Measurements from ENCODE around the gene ALKBH8. TPM values are rescaled to one million over a fixed set of nuclear protein-coding genes. Genes with fewer than 3 reads are reported as not detected.
A peak's percentile ranks its signal among the peaks of the same experiment; 100 is the strongest.
"Not testable (repeated sequence)": the region's sequence is repeated elsewhere in the genome, so short reads cannot be mapped to it uniquely, and the experiment has no call there.

ALKBH8 gene
- polyA plus RNA-seq, 4 donors: 10.3 to 12.5 (median 11.4) TPM

GRCh38 chr11:107577346-107577711 is 11.8 kb upstream of the ALKBH8 start:
- no peak for DNase-seq (ENCODE audit: low read depth in 4 of 4, low spot score in 2 of 4)

DNA sequence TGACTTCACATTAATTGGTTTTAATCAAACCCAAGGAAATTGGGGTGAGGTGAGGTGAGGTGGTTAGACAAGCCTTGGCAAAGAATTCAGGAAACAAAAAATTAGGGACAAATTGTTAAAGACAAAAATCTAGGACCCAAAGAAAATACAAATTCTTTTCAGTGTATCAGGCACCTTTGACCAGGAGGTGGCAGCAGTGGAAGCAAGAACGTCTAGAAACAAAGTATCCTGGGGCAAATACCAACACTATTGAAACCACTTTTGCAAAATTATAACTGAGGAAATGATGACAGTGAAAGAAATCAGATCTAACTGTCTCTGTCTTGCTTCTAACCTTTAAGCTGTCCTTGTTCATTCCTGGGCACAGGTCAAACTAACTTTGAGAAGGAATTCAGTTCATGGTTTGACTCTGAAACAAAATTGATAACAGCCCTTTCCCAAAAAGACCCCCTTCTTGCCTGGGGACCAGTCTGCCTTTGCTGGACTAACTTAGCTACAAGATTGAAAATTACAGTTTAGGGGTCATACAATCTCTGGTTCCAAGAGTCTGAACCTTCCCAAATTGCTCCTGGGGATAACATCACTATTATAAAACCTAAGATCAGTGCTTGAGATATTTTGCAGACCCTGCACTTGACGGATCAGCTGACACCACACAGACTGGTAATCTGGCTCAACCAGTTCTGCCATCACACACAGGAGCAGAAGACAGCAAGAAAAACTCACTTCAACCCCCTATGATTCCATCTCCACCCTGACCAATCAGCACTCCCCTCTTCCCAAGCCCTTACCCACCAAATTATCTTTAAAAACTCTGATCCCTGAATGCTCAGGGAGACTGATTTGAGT is 11.2 kb upstream of the ALKBH8 start:
- DNase-seq (ENCODE audit: low read depth in 4 of 4, low spot score in 2 of 4): not testable (repeated sequence)

- DNase-seq (ENCODE audit: low read depth in 4 of 4, low spot score in 2 of 4): no peak
These were observed 7.9 kb upstream of the ALKBH8 start for GRCh38 chr11:107573438-107573837.

GRCh38 chr11:107570015-107570414 is 4.5 kb upstream of the ALKBH8 start:
- DNase-seq (ENCODE audit: low read depth in 4 of 4, low spot score in 2 of 4): no peak

- no peak for DNase-seq (ENCODE audit: low read depth in 4 of 4, low spot score in 2 of 4)
These were observed 2.3 kb upstream of the ALKBH8 start for GRCh38 chr11:107567739-107568335.

- DNase-seq (ENCODE audit: low read depth in 4 of 4, low spot score in 2 of 4): no peak
These were observed 1.0 kb upstream of the ALKBH8 start for GRCh38 chr11:107566569-107566968.

DNA sequence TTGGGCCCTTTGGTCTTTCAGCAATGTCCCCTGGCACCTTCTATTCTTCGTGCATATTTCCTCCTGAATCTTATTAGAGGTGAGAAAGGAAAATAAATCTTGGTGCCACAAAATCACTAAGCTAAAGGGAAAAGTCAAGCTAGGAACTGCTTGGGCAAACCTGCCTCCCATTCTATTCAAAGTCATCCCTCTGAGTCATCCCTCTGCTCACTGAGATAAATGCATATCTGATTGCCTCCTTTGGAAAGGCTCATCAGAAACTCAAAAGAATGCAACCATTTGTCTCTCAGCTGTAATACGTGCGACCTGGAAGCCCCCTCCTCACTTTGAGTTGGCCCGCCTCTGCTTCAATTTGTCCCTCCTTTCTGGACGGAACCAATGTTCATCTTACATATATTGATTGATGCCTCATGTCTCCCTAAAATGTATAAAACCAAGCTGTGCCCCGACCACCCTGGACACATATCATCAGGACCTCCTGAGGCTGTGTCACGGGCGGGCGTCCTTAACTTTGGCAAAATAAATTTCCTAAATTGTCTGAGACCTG is 493 bp upstream of the ALKBH8 start:
- DNase-seq (ENCODE audit: low read depth in 4 of 4, low spot score in 2 of 4): not testable (repeated sequence)

- no peak for DNase-seq (ENCODE audit: low read depth in 4 of 4, low spot score in 2 of 4)
These were observed 687 bp downstream of the ALKBH8 start for GRCh38 chr11:107564877-107565218.

DNA sequence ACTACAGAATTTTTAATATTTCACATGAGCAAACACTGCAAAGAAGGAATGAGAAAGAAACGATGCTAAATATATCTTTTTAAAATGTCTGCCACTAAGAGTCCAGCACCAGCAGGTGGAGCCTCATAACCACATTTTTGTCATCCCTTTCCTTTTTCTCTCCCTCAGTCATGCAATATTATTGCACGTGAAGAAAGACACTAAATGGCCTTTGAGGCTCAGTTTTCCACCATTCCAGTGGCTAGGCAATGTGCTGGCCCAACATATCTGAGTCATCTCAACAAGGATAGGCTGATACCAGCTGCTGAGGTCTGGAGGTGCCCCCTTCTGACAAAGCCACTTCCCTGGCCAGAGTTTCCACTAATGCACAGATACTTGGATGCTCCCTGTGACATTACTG is 1.8 kb downstream of the ALKBH8 start:
- DNase-seq (ENCODE audit: low read depth in 4 of 4, low spot score in 2 of 4): peak in 1 of 4 donors; percentile 25

DNA sequence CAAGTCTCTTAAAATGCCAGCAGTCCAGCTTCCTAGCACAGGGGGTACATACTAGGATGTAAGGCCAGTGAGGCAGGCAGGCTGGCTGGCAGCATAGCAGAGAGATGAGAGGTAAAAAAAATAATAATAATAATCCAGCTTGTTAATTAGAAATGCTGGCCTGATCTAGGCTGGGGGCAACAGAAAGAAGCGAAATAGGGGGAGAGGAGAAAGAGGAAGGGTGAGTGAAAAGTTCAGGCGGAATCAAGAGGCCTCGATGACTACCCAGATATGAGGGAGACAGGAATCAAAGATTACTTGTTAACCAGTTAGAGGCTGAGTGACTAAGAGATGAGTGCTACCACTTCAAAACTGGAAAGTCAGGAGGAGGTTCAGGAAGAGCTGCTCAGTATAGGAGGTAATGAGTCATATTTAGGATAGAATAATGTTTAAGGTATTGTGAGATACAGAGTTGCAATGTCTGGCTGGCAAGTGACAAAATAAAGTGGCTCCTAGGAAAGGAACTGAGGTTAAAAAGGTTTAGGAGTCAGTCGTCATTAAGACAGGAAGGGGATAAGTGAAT is 2.8 kb downstream of the ALKBH8 start:
- DNase-seq (ENCODE audit: low read depth in 4 of 4, low spot score in 2 of 4): no peak

GRCh38 chr11:107561688-107562087 is 3.8 kb downstream of the ALKBH8 start:
- DNase-seq (ENCODE audit: low read depth in 4 of 4, low spot score in 2 of 4): no peak

GRCh38 chr11:107550304-107550703 is 15.2 kb downstream of the ALKBH8 start:
- DNase-seq (ENCODE audit: low read depth in 4 of 4, low spot score in 2 of 4): no peak

DNA sequence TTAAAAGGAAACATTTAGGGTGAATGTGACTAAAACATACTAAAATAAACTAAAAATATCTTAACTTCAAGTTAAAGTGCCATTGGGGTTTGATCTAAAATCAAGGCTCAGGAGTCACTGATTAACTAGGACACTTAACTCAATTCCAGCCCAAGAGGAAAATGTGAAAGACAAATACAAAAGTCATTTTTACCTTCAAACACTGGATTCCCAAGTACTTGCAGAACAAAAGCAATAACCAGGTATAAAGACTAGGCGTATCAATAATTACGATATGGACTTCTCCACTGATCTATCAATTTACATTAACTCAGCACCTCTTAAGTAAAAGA is 15.6 kb downstream of the ALKBH8 start:
- DNase-seq (ENCODE audit: low read depth in 4 of 4, low spot score in 2 of 4): no peak

DNA sequence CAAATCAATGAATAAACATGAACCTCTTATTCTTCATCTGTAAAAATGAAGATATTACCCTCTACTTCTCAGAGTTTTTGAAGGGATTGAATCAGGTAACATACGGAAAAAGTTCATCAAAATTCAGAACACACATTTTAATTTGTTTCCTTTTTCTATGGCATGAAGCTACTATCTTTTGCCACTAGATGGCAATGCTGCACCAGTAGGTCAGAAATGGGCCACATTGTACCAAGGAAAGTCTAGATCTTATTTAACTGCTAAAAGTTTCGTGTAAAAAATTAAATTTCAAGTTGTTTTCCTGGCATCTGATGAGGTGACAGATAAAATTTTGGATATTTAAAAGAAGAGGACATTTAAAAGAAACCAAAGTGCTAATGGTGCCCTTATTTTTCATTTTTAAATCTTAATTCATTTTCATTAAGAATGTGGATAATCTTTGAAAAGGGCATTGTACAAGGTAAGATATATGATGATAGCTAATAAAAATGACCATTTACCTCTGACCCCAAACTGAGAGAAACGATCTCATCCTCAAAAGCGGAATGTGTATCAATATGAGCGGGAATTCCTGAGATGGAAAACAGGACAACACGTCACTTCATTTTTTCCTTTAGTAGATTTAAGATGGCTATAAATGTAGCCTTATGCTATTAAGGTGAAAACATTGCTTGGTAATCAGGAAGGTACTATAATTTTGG is 16.1 kb downstream of the ALKBH8 start:
- peak in 2 of 4 donors; percentile 2 to 24 for DNase-seq (ENCODE audit: low read depth in 4 of 4, low spot score in 2 of 4)

GRCh38 chr11:107547961-107548360 is 17.6 kb downstream of the ALKBH8 start:
- DNase-seq (ENCODE audit: low read depth in 4 of 4, low spot score in 2 of 4): no peak

- DNase-seq (ENCODE audit: low read depth in 4 of 4, low spot score in 2 of 4): no peak
These were observed 20.4 kb downstream of the ALKBH8 start for GRCh38 chr11:107545101-107545514.

- DNase-seq (ENCODE audit: low read depth in 4 of 4, low spot score in 2 of 4): no peak
These were observed 26.7 kb downstream of the ALKBH8 start for GRCh38 chr11:107538821-107539220.

- DNase-seq (ENCODE audit: low read depth in 4 of 4, low spot score in 2 of 4): no peak
These were observed 27.3 kb downstream of the ALKBH8 start for GRCh38 chr11:107538239-107538638.

DNA sequence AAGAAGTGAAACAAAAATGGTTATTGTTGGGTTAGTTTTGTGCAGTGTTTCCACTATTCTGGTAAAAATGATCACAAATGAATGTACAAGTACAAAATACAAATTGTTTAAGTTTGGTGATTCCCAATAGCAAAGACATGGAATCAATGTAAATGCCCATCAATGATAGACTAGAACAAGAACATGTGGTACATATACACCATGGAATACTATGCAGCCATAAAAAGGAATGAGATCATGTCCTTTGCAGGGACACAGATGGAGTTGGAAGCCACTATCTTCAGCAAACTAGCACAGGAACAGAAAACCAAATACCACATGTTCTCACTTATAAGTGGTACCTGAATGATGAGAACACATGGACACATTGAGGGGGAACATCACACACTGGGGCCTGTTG is 28.4 kb downstream of the ALKBH8 start:
- not testable (repeated sequence) for DNase-seq (ENCODE audit: low read depth in 4 of 4, low spot score in 2 of 4)

DNA sequence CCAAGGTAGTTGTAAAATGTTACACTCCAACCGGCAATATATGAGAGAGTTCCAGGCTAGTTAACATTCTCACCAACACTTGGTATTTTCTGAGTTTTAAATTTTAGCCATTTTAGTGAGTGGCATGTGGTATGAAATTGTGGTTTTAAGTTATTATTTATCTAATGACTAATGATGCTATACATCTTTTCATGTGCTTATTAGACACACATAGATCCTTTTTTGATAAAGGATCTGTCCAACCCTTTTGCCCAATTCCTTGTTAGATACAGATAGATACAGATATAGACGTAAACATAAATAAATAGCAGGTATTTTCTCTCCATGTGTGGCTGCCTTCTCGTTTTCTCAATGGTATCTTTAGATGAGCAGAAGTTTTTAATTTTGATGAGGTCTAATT is 39.3 kb downstream of the ALKBH8 start:
- no peak for DNase-seq (ENCODE audit: low read depth in 4 of 4, low spot score in 2 of 4)

- DNase-seq (ENCODE audit: low read depth in 4 of 4, low spot score in 2 of 4): no peak
These were observed 56.7 kb downstream of the ALKBH8 start for GRCh38 chr11:107508858-107509244.

Data from left renal cortex interstitium (tissue), 4 donors.